Naive thymus-derived CD8-positive, alpha-beta T cell (primary cell): ENCODE measurements around the gene FRS2. TPM values are rescaled to one million over a fixed set of nuclear protein-coding genes. Genes with fewer than 3 reads are reported as not detected.

Experiments used
- ATAC-seq, 2 donors: fragments of 150-1000 bp; cut with Tn5 transposase in 1 of 2; sonication (Bioruptor Pico), chemical (Tn5 transposase) in 1 of 2; 1 replicate in 1 of 2; 2 replicates in 1 of 2; pipeline ENCODE4 v1.10.0; 2021; ENCODE audit warnings: mild to moderate bottlenecking in 2 of 2, moderate library complexity in 2 of 2
- POLR2A ChIA-PET: fragments of 350-600 bp; sonication (Branson Sonifier 250); formaldehyde crosslinking; loops from one replicate; lab custom pipeline; 2021; ENCODE audit warnings: antibody characterized with exemption; lab: Charles Lee
- DNase-seq, 10 donors: peaks; one replicate each; pipeline versions ENCODE4 v3.0.0 to v3.0.0-alpha.2; 2020 to 2022
- H3K27ac Mint-ChIP-seq, 10 donors: one replicate each; pipeline ENCODE4 v1.8.0; 2020 to 2022; ENCODE audit warnings: mild to moderate bottlenecking in 10 of 10, mixed read lengths in 10 of 10, moderate library complexity in 4 of 10, inconsistent platforms in 1 of 10
- H3K27me3 Mint-ChIP-seq, 5 donors: one replicate each; pipeline ENCODE4 v1.8.0; 2021 to 2022; ENCODE audit warnings: mixed read lengths in 5 of 5
- H3K36me3 Mint-ChIP-seq, 3 donors: one replicate each; pipeline ENCODE4 v1.8.0; 2020 to 2022; ENCODE audit warnings: mixed read lengths in 3 of 3, mild to moderate bottlenecking in 2 of 3, inconsistent platforms in 1 of 3
- H3K4me1 Mint-ChIP-seq, 4 donors: one replicate each; pipeline ENCODE4 v1.8.0; 2021 to 2022; ENCODE audit warnings: mixed read lengths in 4 of 4
- H3K4me3 Mint-ChIP-seq, 10 donors: one replicate each; pipeline ENCODE4 v1.8.0; 2020 to 2022; ENCODE audit warnings: mild to moderate bottlenecking in 10 of 10, mixed read lengths in 10 of 10, moderate library complexity in 6 of 10, inconsistent platforms in 1 of 10
- H3K9me3 Mint-ChIP-seq, 9 donors: one replicate each; pipeline ENCODE4 v1.8.0; 2020 to 2022; ENCODE audit warnings: mixed read lengths in 9 of 9, mild to moderate bottlenecking in 3 of 9, inconsistent platforms in 1 of 9, moderate library complexity in 1 of 9
- polyA plus RNA-seq, 3 donors: library from polyadenylated mRNA; unstranded; fragments of 300-500 nt; fragmentation: Illumina TruSeq; gene quantifications; one replicate each; pipeline ENCODE4 v1.2.3, GENCODE V29; 2021
- total RNA-seq, 8 experiments: library from RNA in 2 of 8; stranded (reverse) in 2 of 8; gene quantifications; one replicate each; pipeline ENCODE4 v1.2.3 and lab custom pipeline; 2021 to 2026

The FRS2 gene, protein sequence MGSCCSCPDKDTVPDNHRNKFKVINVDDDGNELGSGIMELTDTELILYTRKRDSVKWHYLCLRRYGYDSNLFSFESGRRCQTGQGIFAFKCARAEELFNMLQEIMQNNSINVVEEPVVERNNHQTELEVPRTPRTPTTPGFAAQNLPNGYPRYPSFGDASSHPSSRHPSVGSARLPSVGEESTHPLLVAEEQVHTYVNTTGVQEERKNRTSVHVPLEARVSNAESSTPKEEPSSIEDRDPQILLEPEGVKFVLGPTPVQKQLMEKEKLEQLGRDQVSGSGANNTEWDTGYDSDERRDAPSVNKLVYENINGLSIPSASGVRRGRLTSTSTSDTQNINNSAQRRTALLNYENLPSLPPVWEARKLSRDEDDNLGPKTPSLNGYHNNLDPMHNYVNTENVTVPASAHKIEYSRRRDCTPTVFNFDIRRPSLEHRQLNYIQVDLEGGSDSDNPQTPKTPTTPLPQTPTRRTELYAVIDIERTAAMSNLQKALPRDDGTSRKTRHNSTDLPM
- 10 to 100 TPM; 27.2 to 33.5 TPM for total RNA-seq
- polyA plus RNA-seq: 10 to 100 TPM; 11.1 to 12.3 (median 11.6) TPM
- total RNA-seq (lab: John Stamatoyannopoulos, UW): 26.3 to 35.5 (median 33.6) reads per million in 6 experiments

DNA sequence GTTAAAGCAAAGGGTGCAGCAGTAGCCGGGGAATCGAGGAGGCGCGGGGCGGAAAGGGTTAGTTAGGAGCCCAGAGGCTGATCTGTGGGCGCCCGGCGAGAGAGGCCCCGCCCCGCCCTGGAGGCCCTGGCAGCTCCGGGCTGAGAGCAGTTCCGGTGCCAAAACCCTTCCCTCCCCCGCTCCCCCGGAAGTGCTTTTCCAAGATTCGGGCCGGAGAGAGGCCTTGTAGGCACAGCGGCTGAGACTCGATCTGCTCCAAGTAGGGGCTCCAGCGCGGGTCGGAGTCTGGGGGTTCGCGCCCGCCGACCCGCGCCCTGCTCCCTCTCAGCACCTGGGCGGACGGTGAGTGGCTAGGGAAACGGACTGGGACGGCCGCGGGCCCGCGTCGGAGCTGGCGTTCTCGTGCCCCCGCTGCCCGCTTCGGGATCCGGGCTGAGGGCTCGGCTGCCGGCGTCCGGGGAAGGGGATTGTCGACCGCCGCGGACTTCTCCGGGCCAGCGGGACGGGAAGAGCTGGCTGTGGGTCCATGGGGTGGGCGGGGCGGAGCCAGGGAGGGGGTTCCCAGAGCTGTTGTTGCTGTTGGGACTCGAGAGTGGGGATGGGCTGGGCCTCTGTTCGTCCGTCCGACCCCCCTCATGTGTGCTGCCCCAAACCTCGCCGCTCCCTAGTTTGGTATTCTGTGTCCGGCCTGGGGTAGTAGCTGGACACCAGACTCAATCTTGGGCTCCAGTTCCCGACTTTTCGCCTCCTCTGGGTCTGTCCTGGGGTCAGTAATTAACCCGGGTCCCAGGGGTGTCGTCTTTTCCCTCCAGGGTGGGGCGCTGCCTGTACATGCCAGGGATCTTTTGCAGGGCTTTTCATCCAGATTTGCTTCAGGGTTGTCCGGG lies at the start of gene FRS2:
TSS of gene FRS2 (plus strand) at position 200 of the 887 bp plus-strand sequence. CDS start 98,643 bp downstream, outside the sequence.
- DNase-seq (peak; percentile 72 to 89 (median 81)), ATAC-seq (peak; percentile 98)
- H3K4me1 Mint-ChIP-seq: peaks cover 31 to 75% (median 47%) of the 10 kb centered on the region in 4 donors
- H3K4me3 Mint-ChIP-seq: peak within 1 kb of the TSS; percentile 96 to 100 (median 98)
- H3K27me3 Mint-ChIP-seq: no peaks in the 10 kb centered on the region
- H3K9me3 Mint-ChIP-seq: no peaks in the 10 kb centered on the region
- POLR2A ChIA-PET: interaction anchor here (0.8 to 1.9 kb wide), 8 partner anchors 13 to 141 kb away, joined by 3 to 23 read pairs (median 3); partner anchors contain the start of gene CCT2
- H3K36me3 Mint-ChIP-seq: peaks cover 0 to 5% (median 0%) of the 10 kb centered on the region in 3 donors
- H3K27ac Mint-ChIP-seq: peak within 1 kb of the TSS; percentile 93 to 100 (median 97)

DNA sequence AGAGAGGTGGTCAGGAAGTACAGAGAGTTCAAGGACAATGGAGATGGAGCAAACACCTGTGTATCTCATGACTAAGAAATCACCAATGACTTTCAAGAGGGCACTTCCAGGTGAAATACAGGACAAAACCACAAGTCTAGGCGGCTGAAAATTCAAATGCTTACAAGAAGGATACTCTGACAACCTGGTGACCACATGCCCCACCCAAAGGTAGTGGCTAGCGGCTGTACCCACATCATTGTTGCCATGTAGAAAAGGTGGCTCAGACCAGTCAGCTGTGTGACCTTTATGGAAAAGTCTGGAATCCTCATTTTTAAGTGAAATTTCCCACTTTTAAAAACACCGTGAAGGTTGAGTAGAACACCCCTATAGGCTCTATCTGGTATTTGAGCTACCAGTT lies 48.6 kb upstream of the FRS2 start:
- Mint-ChIP-seq H3K4me3 (no peak overlapping the region), H3K36me3 (peaks cover 0 to 5% (median 0%) of the 10 kb centered on the region in 3 donors), H3K9me3 (no peaks in the 10 kb centered on the region), H3K27me3 (no peaks in the 10 kb centered on the region), H3K4me1 (no peaks in the 10 kb centered on the region), H3K27ac (no peak overlapping the region)
- no peak for ATAC-seq
- POLR2A ChIA-PET: no interaction called here
- DNase-seq: no peak

GRCh38 chr12:69423037-69423905 lies 46.9 kb upstream of the FRS2 start:
- H3K27ac Mint-ChIP-seq: peak overlapping the region in 3 of 10 donors; percentile 5 to 61 (median 21)
- POLR2A ChIA-PET: no interaction called here

DNA sequence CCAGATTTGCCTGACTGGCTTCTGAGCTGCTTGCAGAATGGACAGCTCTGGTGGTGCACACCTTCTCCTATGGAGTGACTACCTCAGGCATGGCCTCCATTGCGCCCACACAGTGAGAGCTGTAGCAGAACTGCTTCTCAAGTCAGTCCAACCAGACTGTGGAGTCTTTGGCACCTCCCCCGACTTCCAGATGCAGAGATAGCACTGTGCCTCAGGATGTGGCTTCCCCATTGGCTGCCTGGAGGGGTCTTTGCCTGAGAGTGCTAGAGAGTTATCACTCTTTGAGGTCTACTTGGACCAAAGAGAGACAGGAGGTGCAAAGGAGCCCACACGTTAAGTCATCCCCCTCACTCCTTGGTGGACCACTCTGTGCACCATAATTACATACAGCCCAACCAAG lies 44.8 kb upstream of the FRS2 start:
- no peak overlapping the region for H3K27ac Mint-ChIP-seq
- no peak for DNase-seq
- POLR2A ChIA-PET: no interaction called here

More at GRCh38 chr12:69423037-69423905, 46.9 kb upstream of the FRS2 start:
- no peak for DNase-seq
- ATAC-seq: no peak
- H3K4me3 Mint-ChIP-seq: no peak overlapping the region
- peaks cover 0 to 5% (median 0%) of the 10 kb centered on the region in 3 donors for H3K36me3 Mint-ChIP-seq
- H3K27me3 Mint-ChIP-seq: no peaks in the 10 kb centered on the region
- no peaks in the 10 kb centered on the region for H3K4me1 Mint-ChIP-seq
- no peaks in the 10 kb centered on the region for H3K9me3 Mint-ChIP-seq

GRCh38 chr12:69428351-69429073 lies 41.7 kb upstream of the FRS2 start:
- no peak overlapping the region for H3K4me3 Mint-ChIP-seq
- H3K27me3 Mint-ChIP-seq: no peaks in the 10 kb centered on the region
- DNase-seq (no peak), ATAC-seq (no peak)
- no peak overlapping the region for H3K27ac Mint-ChIP-seq
- no peaks in the 10 kb centered on the region for H3K9me3 Mint-ChIP-seq
- H3K36me3 Mint-ChIP-seq: peaks cover 0 to 5% (median 0%) of the 10 kb centered on the region in 3 donors
- H3K4me1 Mint-ChIP-seq: no peaks in the 10 kb centered on the region
- POLR2A ChIA-PET: no interaction called here

More for the DNA sequence above, 44.8 kb upstream of the FRS2 start:
- Mint-ChIP-seq H3K36me3 (peaks cover 0 to 5% (median 0%) of the 10 kb centered on the region in 3 donors), H3K4me1 (no peaks in the 10 kb centered on the region), H3K27me3 (no peaks in the 10 kb centered on the region), H3K4me3 (no peak overlapping the region), H3K9me3 (no peaks in the 10 kb centered on the region)
- ATAC-seq: no peak

DNA sequence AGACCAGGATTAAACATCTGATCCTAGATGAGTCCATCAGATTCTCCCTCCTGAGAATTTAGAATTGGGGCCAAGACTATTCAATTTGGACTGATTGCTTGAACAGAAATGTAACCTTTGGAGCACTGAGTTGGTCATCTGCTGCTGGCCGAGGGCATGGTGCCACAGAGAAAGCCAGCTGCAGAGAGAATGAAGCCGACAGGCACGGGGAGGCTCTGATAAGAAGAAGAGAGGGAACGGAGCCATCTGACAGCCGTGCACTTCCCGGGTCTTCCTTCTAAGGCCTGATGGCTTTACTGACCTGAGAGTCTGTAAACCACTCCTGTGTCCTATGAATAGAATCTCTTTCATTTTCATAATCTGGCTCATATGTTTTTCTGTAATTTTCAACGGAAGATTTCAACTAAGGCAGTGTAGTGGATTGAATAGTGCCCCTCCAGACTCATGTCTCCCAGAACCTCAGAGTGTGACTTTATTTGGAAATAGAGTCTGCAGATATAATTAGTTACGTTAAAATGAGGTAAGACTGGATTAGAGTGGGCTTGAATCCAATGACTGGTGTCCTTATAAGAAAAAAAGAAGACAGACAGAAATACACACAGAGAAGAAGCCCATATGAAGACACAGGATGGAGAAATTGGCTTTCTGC lies 39.1 kb upstream of the FRS2 start:
- H3K4me3 Mint-ChIP-seq: no peak overlapping the region
- no peak for ATAC-seq
- POLR2A ChIA-PET: no interaction called here
- H3K36me3 Mint-ChIP-seq: no peaks in the 10 kb centered on the region
- no peaks in the 10 kb centered on the region for H3K4me1 Mint-ChIP-seq
- H3K27me3 Mint-ChIP-seq: no peaks in the 10 kb centered on the region
- DNase-seq: no peak
- H3K9me3 Mint-ChIP-seq: no peaks in the 10 kb centered on the region
- H3K27ac Mint-ChIP-seq: no peak overlapping the region

- POLR2A ChIA-PET: no interaction called here
- no peak overlapping the region for H3K27ac Mint-ChIP-seq
- H3K4me3 Mint-ChIP-seq: no peak overlapping the region
- no peak for ATAC-seq
- no peaks in the 10 kb centered on the region for H3K27me3 Mint-ChIP-seq
- DNase-seq: no peak
- no peaks in the 10 kb centered on the region for H3K9me3 Mint-ChIP-seq
- no peaks in the 10 kb centered on the region for H3K4me1 Mint-ChIP-seq
- H3K36me3 Mint-ChIP-seq: no peaks in the 10 kb centered on the region
These were observed 38.5 kb upstream of the FRS2 start for GRCh38 chr12:69431591-69432222.

GRCh38 chr12:69433653-69434052 lies 36.5 kb upstream of the FRS2 start:
- no peak for ATAC-seq
- no peaks in the 10 kb centered on the region for H3K9me3 Mint-ChIP-seq
- no peak overlapping the region for H3K4me3 Mint-ChIP-seq
- H3K27me3 Mint-ChIP-seq: no peaks in the 10 kb centered on the region
- no peak for DNase-seq
- no peaks in the 10 kb centered on the region for H3K4me1 Mint-ChIP-seq
- POLR2A ChIA-PET: no interaction called here
- no peak overlapping the region for H3K27ac Mint-ChIP-seq
- H3K36me3 Mint-ChIP-seq: no peaks in the 10 kb centered on the region

DNA sequence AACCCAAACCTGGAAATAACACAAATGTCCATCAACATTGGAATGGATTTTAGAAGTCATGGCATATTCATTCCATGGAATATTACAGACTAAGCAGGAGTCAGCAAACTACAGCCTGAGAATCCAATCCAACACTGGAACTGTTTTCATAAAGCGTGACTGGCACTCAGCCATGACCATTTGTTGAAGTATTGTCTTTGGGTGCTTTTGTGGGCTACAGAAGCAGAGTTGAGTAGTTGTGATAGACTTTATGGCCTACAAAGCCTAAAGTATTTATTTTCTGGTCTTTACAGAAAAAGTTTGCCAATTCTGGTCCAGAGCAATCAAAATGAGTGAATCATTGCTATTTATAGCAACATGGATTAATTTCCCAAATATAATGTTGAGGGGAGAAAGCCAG lies 34.5 kb upstream of the FRS2 start:
- POLR2A ChIA-PET: no interaction called here
- no peak for DNase-seq
- Mint-ChIP-seq H3K27ac (no peak overlapping the region), H3K27me3 (no peaks in the 10 kb centered on the region), H3K4me1 (no peaks in the 10 kb centered on the region), H3K4me3 (no peak overlapping the region), H3K9me3 (no peaks in the 10 kb centered on the region), H3K36me3 (no peaks in the 10 kb centered on the region)
- ATAC-seq: no peak

DNA sequence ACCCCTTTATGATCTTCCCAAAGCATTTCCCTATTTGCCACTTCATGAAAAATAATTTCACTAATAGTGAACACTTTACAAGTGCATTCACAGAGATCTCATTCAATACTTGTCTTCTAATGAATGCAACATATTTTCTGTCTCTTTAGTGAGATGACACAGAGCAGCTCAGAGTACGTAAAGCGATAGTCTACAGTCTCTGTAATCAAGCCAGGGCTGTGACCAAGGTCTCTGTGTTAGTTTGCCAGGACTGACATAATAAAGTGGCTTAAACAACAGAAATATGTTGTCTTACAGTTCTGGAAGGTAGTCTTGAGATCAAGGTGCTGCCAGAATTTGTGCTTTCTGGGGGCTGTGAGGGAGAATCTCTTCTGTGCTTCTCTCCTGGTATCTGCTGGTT lies 33.1 kb upstream of the FRS2 start:
- no peaks in the 10 kb centered on the region for H3K9me3 Mint-ChIP-seq
- no peak overlapping the region for H3K4me3 Mint-ChIP-seq
- no peaks in the 10 kb centered on the region for H3K4me1 Mint-ChIP-seq
- DNase-seq (no peak), ATAC-seq (no peak)
- POLR2A ChIA-PET: no interaction called here
- H3K27me3 Mint-ChIP-seq: no peaks in the 10 kb centered on the region
- H3K36me3 Mint-ChIP-seq: no peaks in the 10 kb centered on the region
- no peak overlapping the region for H3K27ac Mint-ChIP-seq

DNA sequence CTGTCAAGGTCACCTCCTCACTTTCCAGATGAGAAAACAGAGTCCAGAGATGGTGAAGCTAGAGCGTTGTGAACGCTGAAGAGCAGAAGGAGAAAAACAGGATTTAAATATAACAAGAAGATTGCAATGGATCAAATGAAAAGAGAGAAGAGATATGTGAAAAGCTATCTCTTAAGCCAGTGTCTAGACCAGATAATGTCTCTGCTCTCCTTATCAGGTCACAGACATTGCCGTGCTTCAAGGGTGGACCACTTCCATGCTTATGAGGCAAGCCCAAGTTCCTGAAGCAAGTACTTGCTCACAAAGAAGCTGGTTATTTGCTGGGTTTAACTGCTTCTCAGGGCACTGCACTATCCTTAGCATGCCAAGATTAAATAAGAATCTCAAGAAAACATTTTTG lies 31.6 kb upstream of the FRS2 start:
- POLR2A ChIA-PET: no interaction called here
- peaks cover 0 to 2% (median 0%) of the 10 kb centered on the region in 5 donors for H3K27me3 Mint-ChIP-seq
- no peak for ATAC-seq
- no peak for DNase-seq
- no peak overlapping the region for H3K27ac Mint-ChIP-seq
- H3K9me3 Mint-ChIP-seq: no peaks in the 10 kb centered on the region
- no peaks in the 10 kb centered on the region for H3K4me1 Mint-ChIP-seq
- H3K4me3 Mint-ChIP-seq: no peak overlapping the region
- H3K36me3 Mint-ChIP-seq: no peaks in the 10 kb centered on the region
